Activated CD4-positive, alpha-beta T cell treated with anti-CD3 and anti-CD28 coated beads for 4 hours (primary cell): ENCODE results near the gene RAB11FIP4.

Source experiments
- DNase-seq, 2 donors: peaks; one replicate each; pipeline ENCODE4 v3.0.0-alpha.2; 2020

RAB11FIP4 gene

DNA sequence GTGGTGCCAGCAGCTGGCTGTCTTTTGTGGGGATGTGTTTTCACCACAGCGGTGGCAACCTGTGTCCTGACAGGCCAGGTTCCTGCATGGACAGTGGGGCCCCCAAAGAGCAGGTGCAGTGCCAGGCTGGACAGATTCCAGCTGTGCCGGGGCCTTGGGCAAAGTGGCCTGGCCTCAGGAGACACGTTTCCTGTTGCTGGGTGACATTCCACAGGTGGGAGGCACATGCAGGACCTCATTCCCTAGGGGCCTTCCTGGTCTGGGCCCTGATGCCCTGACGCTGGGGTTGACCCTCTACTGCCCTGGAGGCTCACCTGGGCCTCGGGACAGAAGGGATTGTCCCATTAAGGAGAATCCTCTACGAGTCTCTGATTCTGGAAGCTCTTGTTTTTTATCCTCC lies 182.4 kb downstream of the RAB11FIP4 start:
- DNase-seq = no peak

DNA sequence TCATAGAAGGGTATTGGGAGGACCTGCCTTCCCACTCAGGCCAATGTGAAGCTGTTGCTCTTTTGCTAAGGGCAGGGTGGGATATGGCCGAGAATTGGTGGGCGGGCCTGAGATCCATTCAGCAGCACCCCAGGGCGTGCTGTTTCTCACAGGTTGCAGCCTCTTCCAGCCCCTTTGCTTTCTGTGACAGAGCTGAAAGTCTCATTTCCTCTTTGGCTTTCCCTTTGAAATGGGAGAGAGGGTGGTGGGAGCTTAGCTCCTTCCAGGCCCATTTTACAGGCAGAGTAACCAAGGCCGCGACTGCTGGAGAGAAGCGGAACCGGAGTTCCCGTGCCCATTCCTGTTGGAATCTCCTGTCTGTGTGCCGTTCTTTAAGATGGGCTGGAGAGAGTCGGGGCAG lies 183.0 kb downstream of the RAB11FIP4 start:
- no peak for DNase-seq

DNA sequence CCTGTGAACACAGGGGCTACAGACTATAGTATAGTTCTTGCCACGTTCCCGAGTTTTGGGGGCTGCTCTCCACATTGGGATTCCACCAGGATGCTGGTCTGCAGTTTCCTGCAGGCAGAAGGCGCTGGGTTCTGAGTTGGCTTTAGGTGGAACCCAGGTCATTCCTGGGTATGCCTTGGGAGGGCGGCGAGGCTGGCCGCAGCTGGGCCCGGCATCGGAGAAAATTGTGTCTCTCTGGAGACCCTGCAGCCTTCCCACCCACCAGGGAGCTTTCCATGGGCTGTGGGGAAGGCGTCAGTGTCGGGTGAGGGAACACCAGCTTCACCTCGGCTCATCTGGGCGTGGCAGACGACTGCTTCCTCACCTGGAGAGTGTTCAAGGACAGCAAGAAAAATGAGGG lies 183.6 kb downstream of the RAB11FIP4 start:
- no peak for DNase-seq

GRCh38 chr17:31579265-31579664 lies 187.8 kb downstream of the RAB11FIP4 start:
- no peak for DNase-seq

GRCh38 chr17:31580316-31580705 lies 188.8 kb downstream of the RAB11FIP4 start:
- DNase-seq = no peak

DNA sequence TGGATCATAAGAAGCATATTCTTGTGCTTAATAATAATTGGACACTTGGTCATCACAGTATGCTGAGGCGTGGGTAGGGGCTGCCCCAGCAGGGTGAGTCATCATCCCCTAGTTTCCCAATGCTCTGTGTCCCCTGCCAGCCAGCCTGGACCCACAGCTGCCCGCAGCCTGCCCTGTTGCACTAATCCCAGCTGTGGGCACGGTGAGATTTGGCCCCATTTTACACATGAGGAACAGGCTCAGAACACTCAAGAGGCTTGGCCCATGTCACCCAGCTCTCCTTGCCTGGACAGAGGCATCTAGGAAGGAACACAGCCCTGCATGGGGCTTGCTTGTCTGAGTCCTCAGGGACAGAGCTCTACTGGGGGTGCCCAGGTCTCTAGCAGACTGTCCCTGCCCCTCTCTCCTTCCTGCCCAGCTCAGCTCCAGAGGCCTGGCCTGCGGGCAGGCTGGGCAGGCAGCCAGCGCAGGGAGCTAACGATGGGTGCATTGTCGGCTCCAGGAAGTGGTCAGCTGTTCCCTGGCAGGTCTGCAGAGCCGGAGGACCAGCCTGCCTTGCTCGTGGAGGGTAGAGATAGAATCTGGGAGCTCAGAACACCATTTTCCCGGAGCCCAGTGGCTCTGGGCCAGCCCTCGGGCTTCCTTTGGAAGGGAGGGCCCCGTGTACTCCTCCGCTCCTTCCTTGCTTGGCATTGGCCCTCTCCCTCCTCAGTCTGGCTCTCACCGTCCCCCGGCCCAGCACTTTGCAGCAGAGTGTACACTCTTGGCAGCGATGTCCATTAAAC lies 189.4 kb downstream of the RAB11FIP4 start:
- DNase-seq = no peak

DNA sequence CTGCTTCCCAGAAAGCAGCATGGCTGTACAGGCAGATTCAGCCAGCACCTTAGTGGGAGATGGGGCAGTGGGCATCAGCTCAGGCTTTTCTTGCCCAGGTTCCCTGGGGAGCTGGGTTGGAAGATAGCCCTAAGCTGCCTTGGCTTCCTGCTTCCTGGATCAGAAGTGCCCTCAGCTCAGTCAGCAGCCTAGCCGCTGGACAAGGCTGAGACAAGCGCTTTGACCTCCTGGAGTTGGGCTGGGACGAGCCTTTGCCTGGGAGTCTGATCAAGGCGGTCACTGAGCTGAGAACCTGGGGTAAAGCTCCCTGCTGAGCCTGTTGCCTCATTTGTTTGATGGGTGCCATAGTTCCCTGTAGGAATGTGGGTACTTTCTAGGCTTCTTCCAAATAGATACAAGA lies 190.0 kb downstream of the RAB11FIP4 start:
- no peak for DNase-seq

DNA sequence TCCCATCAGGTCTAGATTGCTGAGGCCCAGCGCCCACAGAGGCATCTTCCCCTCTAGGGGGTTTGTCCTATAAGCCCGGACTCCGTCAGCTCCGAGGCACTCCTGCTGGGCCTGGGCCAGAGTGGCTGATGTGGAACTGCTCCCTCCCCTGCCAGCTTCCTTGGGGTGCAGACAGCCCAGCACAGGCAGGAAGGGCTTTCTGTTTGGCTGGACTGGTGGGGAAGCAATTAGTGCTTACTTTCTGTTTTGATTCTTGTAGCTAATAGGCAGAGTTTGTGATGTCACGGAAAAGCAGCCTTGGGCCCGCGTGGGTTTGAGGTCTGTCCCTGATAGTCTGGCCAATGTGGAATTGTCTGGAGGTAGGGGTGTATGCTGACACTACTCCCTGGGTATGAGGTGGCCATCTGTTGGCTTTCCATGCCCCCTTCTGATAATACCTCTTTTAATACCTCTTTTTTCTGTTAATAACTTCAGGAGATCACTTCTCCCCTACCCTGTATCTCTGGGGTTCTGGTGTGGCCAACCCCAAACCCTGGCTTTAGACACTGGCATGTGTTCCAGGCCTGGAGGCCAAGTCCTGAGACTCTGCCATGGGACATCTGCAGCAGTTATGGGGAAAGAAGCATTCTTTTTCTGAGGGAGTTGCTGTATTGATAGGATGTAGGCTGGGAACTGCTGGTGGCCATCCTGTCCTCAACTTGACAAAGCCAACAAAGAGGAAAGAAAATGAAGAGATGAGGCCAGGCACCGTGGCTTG lies 190.9 kb downstream of the RAB11FIP4 start:
- DNase-seq = no peak

- no peak for DNase-seq
Measured at GRCh38 chr17:31583772-31584356, 192.4 kb downstream of the RAB11FIP4 start.

- no peak for DNase-seq
Measured at GRCh38 chr17:31584438-31585279, 193.2 kb downstream of the RAB11FIP4 start.

- DNase-seq = no peak
Measured at GRCh38 chr17:31585280-31585630, 193.8 kb downstream of the RAB11FIP4 start.

GRCh38 chr17:31586946-31587345 lies 195.5 kb downstream of the RAB11FIP4 start:
- no peak for DNase-seq

GRCh38 chr17:31587462-31587861 lies 196.0 kb downstream of the RAB11FIP4 start:
- DNase-seq = no peak
